GM12873 (cell line): ENCODE data around the gene GTSE1.

Experiments
- TF ChIP-seq, protein P1 (sequence below): IDR thresholded peaks from 2 replicates; pipeline ENCODE4 v1.5.1; 2012; ENCODE audit warnings: low read depth, mild to moderate bottlenecking, moderate library complexity, low read length, control low read depth; ENCODE audit not compliant: insufficient read depth; ENCODE audit errors: missing control alignments

Gene GTSE1

DNA sequence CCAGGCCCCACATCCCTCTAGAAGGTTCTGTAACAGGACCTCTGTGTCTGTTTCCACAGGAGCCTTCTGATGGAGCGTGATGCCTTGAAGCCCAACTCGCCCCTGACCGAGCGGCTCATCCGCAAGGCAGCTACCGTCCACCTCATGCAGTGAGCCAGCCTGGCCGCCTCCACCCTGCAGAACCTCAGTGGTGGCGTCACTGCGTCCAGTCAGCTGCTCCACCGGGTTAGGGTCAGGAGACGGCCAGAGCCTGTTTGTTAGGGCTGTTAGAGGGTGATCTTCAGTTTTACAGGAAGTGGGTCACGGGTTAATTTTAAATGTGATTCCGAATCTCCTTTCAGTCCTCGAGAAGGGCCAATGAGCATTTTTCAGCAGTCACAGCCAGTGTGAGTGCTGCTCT is 3.9 kb upstream of the GTSE1 start:
- TF ChIP-seq, protein P1, sequence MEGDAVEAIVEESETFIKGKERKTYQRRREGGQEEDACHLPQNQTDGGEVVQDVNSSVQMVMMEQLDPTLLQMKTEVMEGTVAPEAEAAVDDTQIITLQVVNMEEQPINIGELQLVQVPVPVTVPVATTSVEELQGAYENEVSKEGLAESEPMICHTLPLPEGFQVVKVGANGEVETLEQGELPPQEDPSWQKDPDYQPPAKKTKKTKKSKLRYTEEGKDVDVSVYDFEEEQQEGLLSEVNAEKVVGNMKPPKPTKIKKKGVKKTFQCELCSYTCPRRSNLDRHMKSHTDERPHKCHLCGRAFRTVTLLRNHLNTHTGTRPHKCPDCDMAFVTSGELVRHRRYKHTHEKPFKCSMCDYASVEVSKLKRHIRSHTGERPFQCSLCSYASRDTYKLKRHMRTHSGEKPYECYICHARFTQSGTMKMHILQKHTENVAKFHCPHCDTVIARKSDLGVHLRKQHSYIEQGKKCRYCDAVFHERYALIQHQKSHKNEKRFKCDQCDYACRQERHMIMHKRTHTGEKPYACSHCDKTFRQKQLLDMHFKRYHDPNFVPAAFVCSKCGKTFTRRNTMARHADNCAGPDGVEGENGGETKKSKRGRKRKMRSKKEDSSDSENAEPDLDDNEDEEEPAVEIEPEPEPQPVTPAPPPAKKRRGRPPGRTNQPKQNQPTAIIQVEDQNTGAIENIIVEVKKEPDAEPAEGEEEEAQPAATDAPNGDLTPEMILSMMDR = no peak

GRCh38 chr22:46293577-46294260 is 3.0 kb upstream of the GTSE1 start:
- TF ChIP-seq, protein P1 = no peak

DNA sequence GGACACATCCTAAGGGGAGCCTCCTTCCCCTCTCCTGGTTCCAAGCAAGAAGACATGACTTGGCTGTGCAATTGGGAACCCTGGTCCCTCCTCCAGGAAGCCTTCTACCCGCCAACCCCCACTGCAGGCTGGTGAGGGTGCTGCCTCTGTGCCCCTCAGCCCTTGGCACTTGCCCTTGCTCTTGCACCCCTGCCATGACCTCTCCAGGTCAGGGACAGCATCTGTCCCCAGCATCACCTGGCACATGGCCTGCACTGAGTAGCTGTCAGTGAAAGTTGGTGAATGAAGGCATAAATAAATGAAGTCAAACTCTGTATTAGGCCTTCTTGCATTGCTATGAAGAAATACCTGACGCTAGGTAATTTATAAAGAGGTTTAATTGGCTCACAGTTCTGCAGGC is 1.9 kb upstream of the GTSE1 start:
- TF ChIP-seq, protein P1 = no peak

DNA sequence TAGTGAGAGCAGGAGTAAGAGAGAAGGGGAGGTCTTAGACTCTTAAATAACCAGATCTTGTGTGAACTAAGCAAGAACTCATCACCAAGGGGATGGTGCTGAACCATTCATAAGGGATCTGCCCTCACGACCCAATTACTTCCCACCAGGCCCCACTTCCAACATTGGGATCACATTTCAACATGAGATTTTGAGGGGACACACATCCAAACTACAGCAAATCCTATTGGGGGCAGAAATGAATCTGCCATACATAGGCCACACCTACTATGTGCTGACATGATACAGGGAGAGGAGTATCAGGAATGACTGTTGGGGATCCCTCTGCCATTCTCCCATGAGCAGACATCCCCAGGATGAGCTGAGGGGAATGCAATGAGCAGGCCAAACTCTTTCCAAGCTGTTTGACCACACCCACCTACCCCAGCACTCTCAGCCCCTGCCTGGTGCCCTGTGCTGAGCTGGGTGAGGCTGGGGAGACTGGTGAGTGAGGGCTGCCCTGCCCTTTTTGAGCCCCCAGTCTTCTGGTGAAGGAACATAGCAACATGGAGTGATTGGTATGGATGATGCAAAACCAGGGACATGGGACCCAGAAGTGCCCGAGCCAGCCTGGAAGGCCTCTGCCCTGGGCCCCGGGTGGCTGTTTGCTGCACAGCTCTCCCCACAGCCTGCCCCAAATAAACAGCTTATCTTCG is 1.2 kb upstream of the GTSE1 start:
- TF ChIP-seq, protein P1 = no peak

DNA sequence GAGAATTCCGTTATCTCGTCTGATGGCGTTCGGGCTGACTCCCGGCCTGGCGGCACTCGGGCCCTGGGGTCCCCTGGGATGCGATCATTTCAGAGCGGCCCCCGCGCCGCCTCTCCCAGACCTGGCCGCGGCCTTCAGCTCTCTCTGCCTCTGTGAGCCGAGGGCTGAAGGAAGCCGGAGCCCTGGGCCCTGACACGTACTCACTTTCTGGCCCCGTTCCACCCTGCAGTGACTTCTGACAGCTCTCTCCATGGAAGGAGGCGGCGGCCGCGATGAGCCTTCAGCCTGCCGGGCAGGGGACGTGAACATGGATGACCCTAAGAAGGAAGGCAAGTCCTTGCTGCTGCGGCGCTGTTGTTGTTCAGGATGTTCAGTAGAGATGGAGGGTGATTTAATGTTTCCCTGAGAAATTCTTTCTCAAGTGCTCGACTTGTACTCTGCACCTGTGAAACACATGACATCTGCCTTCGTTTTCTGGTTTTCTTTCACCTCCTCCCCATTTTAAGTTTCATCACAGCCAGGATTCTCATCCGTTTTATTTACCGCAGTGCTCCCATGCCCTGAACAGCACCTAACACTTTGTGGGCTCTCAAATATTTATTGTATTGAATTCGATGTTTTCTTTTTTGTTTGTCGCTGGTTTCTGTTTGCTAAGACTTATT is 612 bp downstream of the GTSE1 start:
- TF ChIP-seq, protein P1 = no peak

DNA sequence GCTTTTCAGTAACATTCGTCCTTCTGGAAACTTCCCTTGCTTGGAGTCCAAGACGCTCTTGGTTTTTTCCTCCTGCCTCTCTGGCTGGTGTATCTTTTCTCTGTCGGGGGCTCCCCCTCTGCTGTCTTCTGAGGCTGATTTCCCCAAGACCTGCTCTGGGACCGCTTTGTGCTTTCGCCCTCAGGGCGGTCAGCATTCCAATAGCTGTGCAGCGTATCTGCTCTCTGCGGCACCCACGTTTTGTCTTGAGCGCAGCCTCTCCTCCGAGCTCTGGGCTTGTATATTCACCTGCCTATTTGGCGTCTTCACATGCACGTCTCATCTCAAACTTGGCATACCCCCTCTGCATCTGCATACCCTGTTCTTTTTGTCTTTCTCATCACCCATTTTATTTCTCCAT is 2.4 kb downstream of the GTSE1 start:
- TF ChIP-seq, protein P1 = no peak

DNA sequence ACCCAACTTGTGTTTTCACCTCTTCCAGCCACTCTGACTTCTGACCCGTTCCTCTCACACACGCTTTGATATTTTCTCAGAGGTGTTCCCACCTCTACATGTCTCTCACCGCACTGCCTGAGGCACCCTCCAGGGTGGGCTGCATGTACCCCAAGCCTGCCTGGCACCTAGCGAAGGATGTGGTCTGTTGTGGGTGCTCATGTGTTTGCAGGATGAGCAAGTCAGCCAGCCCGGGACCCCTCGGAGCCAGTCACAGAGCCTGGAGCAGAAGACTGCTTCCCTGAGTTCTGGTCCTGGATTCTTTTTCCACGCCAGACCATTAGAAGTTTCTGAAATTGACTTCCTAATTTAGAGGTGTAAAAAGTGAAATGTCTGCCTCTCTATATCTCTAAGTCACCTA is 3.8 kb downstream of the GTSE1 start:
- TF ChIP-seq, protein P1 = no peak
